Rectal smooth muscle tissue (tissue), 1 donor: ENCODE data around the gene KIF13A.

Experiments used
- H3K27ac ChIP-seq: one replicate; pipeline ENCODE4 v1.7.0; 2013; ENCODE audit warnings: low read depth, low read length, inconsistent platforms
- H3K27me3 ChIP-seq: one replicate; pipeline ENCODE4 v1.7.0; 2013; ENCODE audit warnings: low read length; ENCODE audit not compliant: control insufficient read depth, insufficient read depth
- H3K36me3 ChIP-seq: one replicate; pipeline ENCODE4 v1.7.0; 2013; ENCODE audit warnings: low read length; ENCODE audit not compliant: control insufficient read depth, insufficient read depth
- H3K4me1 ChIP-seq: one replicate; pipeline ENCODE4 v1.7.0; 2013; ENCODE audit warnings: low read length; ENCODE audit not compliant: control insufficient read depth, insufficient read depth
- H3K4me3 ChIP-seq: one replicate; pipeline ENCODE4 v1.7.0; 2013; ENCODE audit warnings: low read length
- H3K9ac ChIP-seq: one replicate; pipeline ENCODE4 v1.7.0; 2013; ENCODE audit warnings: low read length

Gene KIF13A

GRCh38 chr6:17935188-17936149, 52.0 kb downstream of the KIF13A start:
- Histone ChIP-seq H3K4me1 (peaks cover 20% of the 10 kb centered on the region), H3K9ac (no peak overlapping the region), H3K36me3 (no peaks in the 10 kb centered on the region), H3K27me3 (no peaks in the 10 kb centered on the region), H3K4me3 (no peak overlapping the region), H3K27ac (no peak overlapping the region)

- H3K36me3 ChIP-seq: no peaks in the 10 kb centered on the region
- no peak overlapping the region for H3K27ac ChIP-seq
- H3K9ac ChIP-seq: no peak overlapping the region
- H3K27me3 ChIP-seq: no peaks in the 10 kb centered on the region
- peaks cover 28% of the 10 kb centered on the region for H3K4me1 ChIP-seq
- no peak overlapping the region for H3K4me3 ChIP-seq
Measured at GRCh38 chr6:17933716-17934115, 53.7 kb downstream of the KIF13A start.

GRCh38 chr6:17932330-17932852, 55.0 kb downstream of the KIF13A start:
- Histone ChIP-seq H3K4me3 (no peak overlapping the region), H3K27ac (peak overlapping the region; percentile 66), H3K4me1 (peaks cover 34% of the 10 kb centered on the region), H3K9ac (no peak overlapping the region), H3K36me3 (no peaks in the 10 kb centered on the region), H3K27me3 (no peaks in the 10 kb centered on the region)

- no peaks in the 10 kb centered on the region for H3K36me3 ChIP-seq
- H3K4me3 ChIP-seq: no peak overlapping the region
- no peak overlapping the region for H3K9ac ChIP-seq
- peak overlapping the region; percentile 34 for H3K27ac ChIP-seq
- no peaks in the 10 kb centered on the region for H3K27me3 ChIP-seq
- H3K4me1 ChIP-seq: peaks cover 34% of the 10 kb centered on the region
Measured at GRCh38 chr6:17931227-17931626, 56.2 kb downstream of the KIF13A start.

GRCh38 chr6:17930321-17930993, 57.0 kb downstream of the KIF13A start:
- H3K4me3 ChIP-seq: no peak overlapping the region
- H3K36me3 ChIP-seq: no peaks in the 10 kb centered on the region
- H3K9ac ChIP-seq: no peak overlapping the region
- no peaks in the 10 kb centered on the region for H3K27me3 ChIP-seq
- peak overlapping the region; percentile 47 for H3K27ac ChIP-seq
- peaks cover 33% of the 10 kb centered on the region for H3K4me1 ChIP-seq

- Histone ChIP-seq H3K36me3 (no peaks in the 10 kb centered on the region), H3K9ac (no peak overlapping the region), H3K27me3 (no peaks in the 10 kb centered on the region), H3K4me3 (no peak overlapping the region), H3K4me1 (peaks cover 29% of the 10 kb centered on the region), H3K27ac (peak overlapping the region; percentile 65)
Measured at GRCh38 chr6:17928514-17929430, 58.7 kb downstream of the KIF13A start.

- Histone ChIP-seq H3K9ac (no peak overlapping the region), H3K27me3 (no peaks in the 10 kb centered on the region), H3K4me1 (peaks cover 29% of the 10 kb centered on the region), H3K27ac (no peak overlapping the region), H3K36me3 (no peaks in the 10 kb centered on the region), H3K4me3 (no peak overlapping the region)
Measured at GRCh38 chr6:17927705-17928104, 59.7 kb downstream of the KIF13A start.

- H3K9ac ChIP-seq: no peak overlapping the region
- no peak overlapping the region for H3K4me3 ChIP-seq
- H3K27ac ChIP-seq: peak overlapping the region; percentile 32
- H3K36me3 ChIP-seq: no peaks in the 10 kb centered on the region
- H3K27me3 ChIP-seq: no peaks in the 10 kb centered on the region
- H3K4me1 ChIP-seq: peaks cover 16% of the 10 kb centered on the region
Measured at GRCh38 chr6:17923401-17923863, 64.0 kb downstream of the KIF13A start.

- no peaks in the 10 kb centered on the region for H3K36me3 ChIP-seq
- no peak overlapping the region for H3K9ac ChIP-seq
- H3K27me3 ChIP-seq: no peaks in the 10 kb centered on the region
- no peak overlapping the region for H3K27ac ChIP-seq
- H3K4me3 ChIP-seq: no peak overlapping the region
- peaks cover 12% of the 10 kb centered on the region for H3K4me1 ChIP-seq
Measured at GRCh38 chr6:17921454-17921853, 66.0 kb downstream of the KIF13A start.

GRCh38 chr6:17919496-17919895, 67.9 kb downstream of the KIF13A start:
- Histone ChIP-seq H3K27me3 (no peaks in the 10 kb centered on the region), H3K4me1 (peaks cover 9% of the 10 kb centered on the region), H3K9ac (no peak overlapping the region), H3K36me3 (no peaks in the 10 kb centered on the region), H3K4me3 (no peak overlapping the region), H3K27ac (no peak overlapping the region)

- no peaks in the 10 kb centered on the region for H3K27me3 ChIP-seq
- H3K4me3 ChIP-seq: no peak overlapping the region
- no peak overlapping the region for H3K9ac ChIP-seq
- no peaks in the 10 kb centered on the region for H3K36me3 ChIP-seq
- no peak overlapping the region for H3K27ac ChIP-seq
- peaks cover 4% of the 10 kb centered on the region for H3K4me1 ChIP-seq
Measured at GRCh38 chr6:17917837-17918763, 69.3 kb downstream of the KIF13A start.
